HepG2 (cell line): ENCODE results near the gene CYTH2. TPM values are rescaled to one million over a fixed set of nuclear protein-coding genes. Genes with fewer than 3 reads are reported as not detected.

Experiments used
- CCAR2 ChIP-seq: fragments of 200-400 bp; formaldehyde crosslinking; optimal IDR thresholded peaks from 2 replicates; pipeline ENCODE3; 2018; ENCODE audit warnings: low read depth, mild to moderate bottlenecking, low read length, moderate library complexity
- GABPB1 ChIP-seq: IDR thresholded peaks from 2 replicates; pipeline ENCODE4 v1.6.1; 2016; ENCODE audit warnings: mild to moderate bottlenecking, missing genetic modification reagents, moderate library complexity, missing compliant biosample characterization
- HOXA3 ChIP-seq: sonication (generic); formaldehyde crosslinking; IDR thresholded peaks from 2 replicates; pipeline ENCODE4 v1.5.0; 2020; ENCODE audit warnings: missing genetic modification reagents
- MED13 ChIP-seq: sonication (generic); formaldehyde crosslinking; IDR thresholded peaks from 2 replicates; pipeline ENCODE4 v1.5.0; 2020; ENCODE audit warnings: missing genetic modification reagents
- TBX2 ChIP-seq: sonication (generic); formaldehyde crosslinking; IDR thresholded peaks from 2 replicates; pipeline ENCODE4 v1.5.0; 2020; ENCODE audit warnings: missing genetic modification reagents, mild to moderate bottlenecking, borderline replicate concordance
- THAP11 ChIP-seq: IDR thresholded peaks from 2 replicates; pipeline ENCODE4 v1.6.1; 2016; ENCODE audit warnings: missing biosample characterization, missing genetic modification reagents
- ZKSCAN5 ChIP-seq: sonication (generic); formaldehyde crosslinking; IDR thresholded peaks from 2 replicates; pipeline ENCODE4 v1.5.1; 2020; ENCODE audit warnings: mild to moderate bottlenecking, missing genetic modification reagents
- ZNF274 ChIP-seq: sonication (generic); formaldehyde crosslinking; IDR thresholded peaks from 2 replicates; pipeline ENCODE4 v1.5.1; 2020; ENCODE audit warnings: mild to moderate bottlenecking, missing genetic modification reagents
- ZNF430 ChIP-seq: sonication (generic); formaldehyde crosslinking; IDR thresholded peaks from 2 replicates; pipeline ENCODE4 v1.9.0; 2021; ENCODE audit warnings: mild to moderate bottlenecking, missing genetic modification reagents
- ZNF782 ChIP-seq: sonication (generic); formaldehyde crosslinking; IDR thresholded peaks from 2 replicates; pipeline ENCODE4 v1.4.0; 2020; ENCODE audit warnings: missing genetic modification reagents, mild to moderate bottlenecking, borderline replicate concordance
- polyA plus RNA-seq, 8 experiments: library from polyadenylated mRNA; depleted of rRNA in 3 of 8; stranded (reverse) in 7 of 8; unstranded in 1 of 8; fragments of >200 nt; fragmentation: Illumina TruSeq in 4 of 8; extraction: Trizol in 4 of 8; gene quantifications; 2 replicates each; pipeline versions ENCODE4 v1.2.1 to v1.2.3, GENCODE V29; 2011 to 2016; ENCODE audit warnings: low read depth in 4 of 8, missing spikeins in 1 of 8, mixed read lengths in 1 of 8; ENCODE audit not compliant: insufficient read depth in 1 of 8
- total RNA-seq, 5 experiments: library from RNA; depleted of rRNA; stranded (reverse); fragments of >200 nt; fragmentation: Illumina TruSeq; extraction: Trizol; gene quantifications; 2 replicates each; pipeline ENCODE4 v1.2.3, GENCODE V29; 2016; ENCODE audit warnings: low read depth in 1 of 5
- TF ChIP-seq, protein P1 (sequence below): sonication (generic); formaldehyde crosslinking; IDR thresholded peaks from 2 replicates; pipeline ENCODE4 v1.8.0; 2022; ENCODE audit warnings: low read depth, missing genetic modification reagents
- TF ChIP-seq, protein P2 (sequence below): sonication (generic); formaldehyde crosslinking; IDR thresholded peaks from 2 replicates; pipeline ENCODE4 v1.9.0; 2022; ENCODE audit warnings: missing genetic modification reagents, mild to moderate bottlenecking, borderline replicate concordance
- TF ChIP-seq, protein P3 (sequence below): sonication (generic); formaldehyde crosslinking; IDR thresholded peaks from 2 replicates; pipeline ENCODE4 v1.4.0; 2020; ENCODE audit warnings: missing genetic modification reagents, borderline replicate concordance
- TF ChIP-seq, protein P4 (sequence below): IDR thresholded peaks from 2 replicates; pipeline ENCODE4 v1.6.1; 2018; ENCODE audit warnings: missing genetic modification reagents, mild to moderate bottlenecking, missing compliant biosample characterization
- TF ChIP-seq, protein P5 (sequence below): sonication (generic); formaldehyde crosslinking; IDR thresholded peaks from 2 replicates; pipeline ENCODE4 v1.5.0; 2020; ENCODE audit warnings: missing genetic modification reagents
- TF ChIP-seq, protein P6 (sequence below): sonication (generic); formaldehyde crosslinking; IDR thresholded peaks from 2 replicates; pipeline ENCODE4 v1.4.0; 2020; ENCODE audit warnings: missing genetic modification reagents

CYTH2 gene
- total and polyA plus RNA-seq, 2 of the 13 experiments (the other 11 are each of a cell fraction or from before 2014, with no cell fraction given) = 16.5 to 39.3 TPM

DNA sequence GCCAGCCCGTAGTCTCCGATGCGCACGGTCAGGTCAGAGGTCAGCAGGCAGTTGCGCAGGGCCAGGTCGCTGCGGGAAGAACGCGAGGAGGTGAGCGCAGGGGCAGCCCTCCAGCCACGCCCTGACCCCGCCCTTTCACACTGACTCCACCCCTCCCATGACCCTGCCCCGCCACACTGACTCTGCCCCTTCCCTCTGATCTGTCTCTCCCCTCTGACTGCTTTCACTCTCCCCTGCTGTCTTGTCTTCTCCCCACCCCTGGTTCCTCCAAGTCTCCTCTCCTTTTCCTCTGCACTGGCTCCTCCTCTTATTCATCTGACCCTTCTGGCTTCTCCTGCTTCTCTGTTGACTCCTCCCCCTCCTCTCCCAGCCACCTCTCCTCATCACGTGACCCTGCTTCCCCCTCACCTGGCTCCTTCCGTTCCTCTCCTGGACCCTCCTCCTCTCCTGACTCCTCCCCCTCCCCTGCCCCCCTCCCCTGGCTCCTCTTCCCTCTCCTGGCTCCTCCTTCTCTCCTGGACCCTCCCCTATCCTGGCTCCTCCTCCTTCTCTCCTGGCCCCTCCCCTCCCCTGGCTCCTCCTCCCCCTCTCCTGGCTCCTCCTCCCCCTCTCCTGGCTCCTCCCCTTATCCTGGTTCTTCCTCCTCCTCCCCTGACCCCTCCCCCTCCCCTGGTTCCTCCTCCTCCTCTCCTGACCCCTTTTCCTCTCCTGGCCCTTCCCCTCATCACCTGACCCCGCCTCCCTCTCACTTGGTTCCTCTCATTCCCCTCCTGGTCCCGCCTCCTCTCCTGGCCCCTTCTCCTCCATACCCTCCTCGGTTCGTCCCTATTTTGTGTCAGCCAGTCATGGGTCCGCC, 32.6 kb downstream of the CYTH2 start (continued):
- TF ChIP-seq, protein P1, sequence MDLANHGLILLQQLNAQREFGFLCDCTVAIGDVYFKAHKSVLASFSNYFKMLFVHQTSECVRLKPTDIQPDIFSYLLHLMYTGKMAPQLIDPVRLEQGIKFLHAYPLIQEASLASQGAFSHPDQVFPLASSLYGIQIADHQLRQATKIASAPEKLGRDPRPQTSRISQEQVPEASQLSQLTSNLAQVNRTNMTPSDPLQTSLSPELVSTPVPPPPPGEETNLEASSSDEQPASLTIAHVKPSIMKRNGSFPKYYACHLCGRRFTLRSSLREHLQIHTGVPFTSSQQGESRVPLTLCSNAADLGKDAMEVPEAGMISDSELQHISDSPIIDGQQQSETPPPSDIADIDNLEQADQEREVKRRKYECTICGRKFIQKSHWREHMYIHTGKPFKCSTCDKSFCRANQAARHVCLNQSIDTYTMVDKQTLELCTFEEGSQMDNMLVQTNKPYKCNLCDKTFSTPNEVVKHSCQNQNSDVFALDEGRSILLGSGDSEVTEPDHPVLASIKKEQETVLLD = no peak
- TF ChIP-seq GABPB1 (CRISPR knock-in tag) = peak; percentile 66
- TF ChIP-seq, protein P2, sequence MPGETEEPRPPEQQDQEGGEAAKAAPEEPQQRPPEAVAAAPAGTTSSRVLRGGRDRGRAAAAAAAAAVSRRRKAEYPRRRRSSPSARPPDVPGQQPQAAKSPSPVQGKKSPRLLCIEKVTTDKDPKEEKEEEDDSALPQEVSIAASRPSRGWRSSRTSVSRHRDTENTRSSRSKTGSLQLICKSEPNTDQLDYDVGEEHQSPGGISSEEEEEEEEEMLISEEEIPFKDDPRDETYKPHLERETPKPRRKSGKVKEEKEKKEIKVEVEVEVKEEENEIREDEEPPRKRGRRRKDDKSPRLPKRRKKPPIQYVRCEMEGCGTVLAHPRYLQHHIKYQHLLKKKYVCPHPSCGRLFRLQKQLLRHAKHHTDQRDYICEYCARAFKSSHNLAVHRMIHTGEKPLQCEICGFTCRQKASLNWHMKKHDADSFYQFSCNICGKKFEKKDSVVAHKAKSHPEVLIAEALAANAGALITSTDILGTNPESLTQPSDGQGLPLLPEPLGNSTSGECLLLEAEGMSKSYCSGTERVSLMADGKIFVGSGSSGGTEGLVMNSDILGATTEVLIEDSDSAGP (CRISPR knock-in tag) = peak; percentile 4; the same call in 1 of the 2 replicates
- peak; percentile 43; the same call in 1 of the 2 replicates for TF ChIP-seq ZNF782 (CRISPR knock-in tag)
- peak; percentile 59; the same call in 1 of the 2 replicates for TF ChIP-seq THAP11 (CRISPR knock-in tag)
- TF ChIP-seq, protein P3, sequence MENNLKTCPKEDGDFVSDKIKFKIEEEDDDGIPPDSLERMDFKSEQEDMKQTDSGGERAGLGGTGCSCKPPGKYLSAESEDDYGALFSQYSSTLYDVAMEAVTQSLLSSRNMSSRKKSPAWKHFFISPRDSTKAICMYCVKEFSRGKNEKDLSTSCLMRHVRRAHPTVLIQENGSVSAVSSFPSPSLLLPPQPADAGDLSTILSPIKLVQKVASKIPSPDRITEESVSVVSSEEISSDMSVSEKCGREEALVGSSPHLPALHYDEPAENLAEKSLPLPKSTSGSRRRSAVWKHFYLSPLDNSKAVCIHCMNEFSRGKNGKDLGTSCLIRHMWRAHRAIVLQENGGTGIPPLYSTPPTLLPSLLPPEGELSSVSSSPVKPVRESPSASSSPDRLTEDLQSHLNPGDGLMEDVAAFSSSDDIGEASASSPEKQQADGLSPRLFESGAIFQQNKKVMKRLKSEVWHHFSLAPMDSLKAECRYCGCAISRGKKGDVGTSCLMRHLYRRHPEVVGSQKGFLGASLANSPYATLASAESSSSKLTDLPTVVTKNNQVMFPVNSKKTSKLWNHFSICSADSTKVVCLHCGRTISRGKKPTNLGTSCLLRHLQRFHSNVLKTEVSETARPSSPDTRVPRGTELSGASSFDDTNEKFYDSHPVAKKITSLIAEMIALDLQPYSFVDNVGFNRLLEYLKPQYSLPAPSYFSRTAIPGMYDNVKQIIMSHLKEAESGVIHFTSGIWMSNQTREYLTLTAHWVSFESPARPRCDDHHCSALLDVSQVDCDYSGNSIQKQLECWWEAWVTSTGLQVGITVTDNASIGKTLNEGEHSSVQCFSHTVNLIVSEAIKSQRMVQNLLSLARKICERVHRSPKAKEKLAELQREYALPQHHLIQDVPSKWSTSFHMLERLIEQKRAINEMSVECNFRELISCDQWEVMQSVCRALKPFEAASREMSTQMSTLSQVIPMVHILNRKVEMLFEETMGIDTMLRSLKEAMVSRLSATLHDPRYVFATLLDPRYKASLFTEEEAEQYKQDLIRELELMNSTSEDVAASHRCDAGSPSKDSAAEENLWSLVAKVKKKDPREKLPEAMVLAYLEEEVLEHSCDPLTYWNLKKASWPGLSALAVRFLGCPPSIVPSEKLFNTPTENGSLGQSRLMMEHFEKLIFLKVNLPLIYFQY (CRISPR knock-in tag) = no peak
- TF ChIP-seq, protein P4, sequence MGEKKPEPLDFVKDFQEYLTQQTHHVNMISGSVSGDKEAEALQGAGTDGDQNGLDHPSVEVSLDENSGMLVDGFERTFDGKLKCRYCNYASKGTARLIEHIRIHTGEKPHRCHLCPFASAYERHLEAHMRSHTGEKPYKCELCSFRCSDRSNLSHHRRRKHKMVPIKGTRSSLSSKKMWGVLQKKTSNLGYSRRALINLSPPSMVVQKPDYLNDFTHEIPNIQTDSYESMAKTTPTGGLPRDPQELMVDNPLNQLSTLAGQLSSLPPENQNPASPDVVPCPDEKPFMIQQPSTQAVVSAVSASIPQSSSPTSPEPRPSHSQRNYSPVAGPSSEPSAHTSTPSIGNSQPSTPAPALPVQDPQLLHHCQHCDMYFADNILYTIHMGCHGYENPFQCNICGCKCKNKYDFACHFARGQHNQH (CRISPR knock-in tag) = 0 out of 2 replicates have a peak, but pooled peaks have one; percentile 28
- TF ChIP-seq ZKSCAN5 (CRISPR knock-in tag) = peak; percentile 95
- peak; percentile 23; the same call in 1 of the 2 replicates for TF ChIP-seq TBX2 (CRISPR knock-in tag)
- no peak for TF ChIP-seq ZNF430 (CRISPR knock-in tag)
- peak; percentile 17; the same call in 1 of the 2 replicates for TF ChIP-seq HOXA3 (CRISPR knock-in tag)
- no peak for TF ChIP-seq ZNF274 (CRISPR knock-in tag)
- TF ChIP-seq, protein P5, sequence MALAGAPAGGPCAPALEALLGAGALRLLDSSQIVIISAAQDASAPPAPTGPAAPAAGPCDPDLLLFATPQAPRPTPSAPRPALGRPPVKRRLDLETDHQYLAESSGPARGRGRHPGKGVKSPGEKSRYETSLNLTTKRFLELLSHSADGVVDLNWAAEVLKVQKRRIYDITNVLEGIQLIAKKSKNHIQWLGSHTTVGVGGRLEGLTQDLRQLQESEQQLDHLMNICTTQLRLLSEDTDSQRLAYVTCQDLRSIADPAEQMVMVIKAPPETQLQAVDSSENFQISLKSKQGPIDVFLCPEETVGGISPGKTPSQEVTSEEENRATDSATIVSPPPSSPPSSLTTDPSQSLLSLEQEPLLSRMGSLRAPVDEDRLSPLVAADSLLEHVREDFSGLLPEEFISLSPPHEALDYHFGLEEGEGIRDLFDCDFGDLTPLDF (CRISPR knock-in tag) = no peak
- no peak for TF ChIP-seq MED13 (CRISPR knock-in tag)
- TF ChIP-seq, protein P6, sequence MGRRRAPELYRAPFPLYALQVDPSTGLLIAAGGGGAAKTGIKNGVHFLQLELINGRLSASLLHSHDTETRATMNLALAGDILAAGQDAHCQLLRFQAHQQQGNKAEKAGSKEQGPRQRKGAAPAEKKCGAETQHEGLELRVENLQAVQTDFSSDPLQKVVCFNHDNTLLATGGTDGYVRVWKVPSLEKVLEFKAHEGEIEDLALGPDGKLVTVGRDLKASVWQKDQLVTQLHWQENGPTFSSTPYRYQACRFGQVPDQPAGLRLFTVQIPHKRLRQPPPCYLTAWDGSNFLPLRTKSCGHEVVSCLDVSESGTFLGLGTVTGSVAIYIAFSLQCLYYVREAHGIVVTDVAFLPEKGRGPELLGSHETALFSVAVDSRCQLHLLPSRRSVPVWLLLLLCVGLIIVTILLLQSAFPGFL (CRISPR knock-in tag) = no peak
- no peak for TF ChIP-seq CCAR2
